GM23338 (cell line): ENCODE data around the gene NLRP6.

ENCODE experiments used
- CTCF ChIP-seq, 2 experiments: fragments of 200-600 bp in 1 of 2; sonication (generic) in 1 of 2; conservative IDR thresholded peaks; 2 replicates each; pipeline versions ENCODE4 v1.5.1 to v1.6.1; 2016 to 2017; ENCODE audit warnings: antibody characterized with exemption in 2 of 2, low read depth in 2 of 2, mild to moderate bottlenecking in 2 of 2, moderate library complexity in 1 of 2
- ETS1 ChIP-seq: IDR thresholded peaks from 2 replicates; pipeline ENCODE4 v1.6.1; 2016; ENCODE audit warnings: antibody characterized with exemption
- EZH2 ChIP-seq: fragments of 200-600 bp; sonication (generic); IDR thresholded peaks from one replicate; pipeline ENCODE4 v1.8.0; 2017; ENCODE audit warnings: antibody characterized with exemption, mild to moderate bottlenecking, low read depth; ENCODE audit not compliant: unreplicated experiment
- EZH2phosphoT487 ChIP-seq: fragments of 200-600 bp; sonication (generic); IDR thresholded peaks from one replicate; pipeline ENCODE4 v1.8.1; 2018; ENCODE audit warnings: antibody characterized with exemption; ENCODE audit not compliant: unreplicated experiment
- JUNB ChIP-seq: IDR thresholded peaks from one replicate; pipeline ENCODE4 v1.6.1; 2016; ENCODE audit warnings: antibody characterized with exemption; ENCODE audit not compliant: unreplicated experiment
- POLR2AphosphoS5 ChIP-seq: IDR thresholded peaks from 2 replicates; pipeline ENCODE4 v1.6.1; 2016; ENCODE audit warnings: antibody characterized with exemption, low read depth
- REST ChIP-seq: IDR thresholded peaks from one replicate; pipeline ENCODE4 v1.6.1; 2018; ENCODE audit warnings: antibody characterized with exemption; ENCODE audit not compliant: unreplicated experiment
- ZNF114 ChIP-seq: fragments of 250-450 bp; sonication (Bioruptor Pico); IDR thresholded peaks from 2 replicates; pipeline ENCODE4 v1.5.0; 2020; ENCODE audit warnings: mild to moderate bottlenecking, moderate library complexity

- TF ChIP-seq CTCF (conservative IDR thresholded peaks at IDR 0.05; ENCODE audit: low read depth in 2 of 2) (no peak), EZH2phosphoT487 (no peak), EZH2 (no peak), REST (no peak), POLR2AphosphoS5 (no peak), JUNB (no peak), ZNF114 (CRISPR knock-in tag) (no peak), ETS1 (no peak)
Measured at GRCh38 chr11:292211-293121, 14.3 kb downstream of the NLRP6 start.
